Measurements from ENCODE around the gene LRCOL1.

DNA sequence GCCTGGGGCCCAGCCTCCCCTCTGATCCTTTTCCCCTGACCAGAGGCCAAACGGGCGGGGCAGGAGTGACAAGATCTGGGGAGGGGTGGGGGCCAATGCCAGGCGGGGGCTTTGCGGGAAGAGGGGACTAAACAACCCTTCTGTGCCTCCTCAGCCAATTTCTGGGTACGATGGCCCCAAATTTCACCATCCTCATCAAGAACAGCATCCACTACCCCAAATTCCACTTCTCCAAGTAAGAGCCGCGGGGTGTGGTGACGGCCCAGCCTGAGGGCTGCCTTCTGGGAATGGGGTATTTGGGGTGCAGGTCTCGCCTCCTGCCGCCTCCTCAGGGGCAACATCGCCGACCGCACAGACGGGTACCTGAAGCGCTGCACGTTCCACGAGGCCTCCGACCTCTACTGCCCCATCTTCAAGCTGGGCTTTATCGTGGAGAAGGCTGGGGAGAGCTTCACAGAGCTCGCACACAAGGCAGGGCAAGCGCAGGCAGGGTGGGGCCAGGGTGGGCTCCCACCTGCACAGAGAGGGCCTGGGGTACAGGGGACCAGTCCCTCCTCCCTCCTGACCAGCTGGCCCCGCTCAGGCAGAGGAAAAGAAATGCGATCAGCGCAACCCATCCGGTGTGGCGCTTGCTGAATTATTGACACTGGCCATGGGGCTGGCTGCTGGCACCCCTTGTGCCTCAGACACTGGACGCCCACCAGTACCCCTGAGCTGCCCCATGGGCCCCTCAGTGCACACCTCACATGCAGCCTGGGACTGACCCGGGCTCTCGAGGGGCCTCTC lies 9.9 kb upstream of the LRCOL1 start:
- TF ChIP-seq, protein P1, sequence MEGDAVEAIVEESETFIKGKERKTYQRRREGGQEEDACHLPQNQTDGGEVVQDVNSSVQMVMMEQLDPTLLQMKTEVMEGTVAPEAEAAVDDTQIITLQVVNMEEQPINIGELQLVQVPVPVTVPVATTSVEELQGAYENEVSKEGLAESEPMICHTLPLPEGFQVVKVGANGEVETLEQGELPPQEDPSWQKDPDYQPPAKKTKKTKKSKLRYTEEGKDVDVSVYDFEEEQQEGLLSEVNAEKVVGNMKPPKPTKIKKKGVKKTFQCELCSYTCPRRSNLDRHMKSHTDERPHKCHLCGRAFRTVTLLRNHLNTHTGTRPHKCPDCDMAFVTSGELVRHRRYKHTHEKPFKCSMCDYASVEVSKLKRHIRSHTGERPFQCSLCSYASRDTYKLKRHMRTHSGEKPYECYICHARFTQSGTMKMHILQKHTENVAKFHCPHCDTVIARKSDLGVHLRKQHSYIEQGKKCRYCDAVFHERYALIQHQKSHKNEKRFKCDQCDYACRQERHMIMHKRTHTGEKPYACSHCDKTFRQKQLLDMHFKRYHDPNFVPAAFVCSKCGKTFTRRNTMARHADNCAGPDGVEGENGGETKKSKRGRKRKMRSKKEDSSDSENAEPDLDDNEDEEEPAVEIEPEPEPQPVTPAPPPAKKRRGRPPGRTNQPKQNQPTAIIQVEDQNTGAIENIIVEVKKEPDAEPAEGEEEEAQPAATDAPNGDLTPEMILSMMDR (IDR thresholded peaks at IDR 0.05 in 2 of 3, conservative IDR thresholded peaks at IDR 0.05 in 1 of 3; ENCODE audit: borderline replicate concordance in 1 of 3, insufficient read depth in 1 of 3, low read depth in 2 of 3, low read length in 2 of 3), result no peak
- TF ChIP-seq SP1 (IDR thresholded peaks at IDR 0.05; ENCODE audit: low read depth) (no peak), REST (IDR thresholded peaks at IDR 0.05; ENCODE audit: low read depth) (no peak), ZBTB33 (IDR thresholded peaks at IDR 0.05; ENCODE audit: extremely low read depth, insufficient replicate concordance, low read length) (no peak), JUND (IDR thresholded peaks at IDR 0.05) (no peak), SIN3A (IDR thresholded peaks at IDR 0.05; ENCODE audit: low read depth) (no peak), ZFX (IDR thresholded peaks at IDR 0.05) (no peak), POLR2A (IDR thresholded peaks at IDR 0.05; ENCODE audit: borderline replicate concordance, extremely low read depth, insufficient read depth, insufficient read length) (no peak), TCF7L2 (IDR thresholded peaks at IDR 0.05; ENCODE audit: borderline replicate concordance, extremely low read depth, insufficient read depth, insufficient read length) (no peak), EGR1 (IDR thresholded peaks at IDR 0.05; ENCODE audit: low read depth) (no peak)
